Colonic mucosa (tissue), 4 donors: Measurements from ENCODE around the gene RGS8. TPM values are rescaled to one million over a fixed set of nuclear protein-coding genes. Genes with fewer than 3 reads are reported as not detected.

Source experiments
- DNase-seq: peaks from one replicate; pipeline ENCODE4 v3.0.0-alpha.2; 2020
- H3K27ac ChIP-seq: fragments of 200-600 bp; one replicate; pipeline ENCODE4 v1.8.0; 2021
- H3K27me3 ChIP-seq: fragments of 200-600 bp; one replicate; pipeline ENCODE4 v1.8.0; 2021
- H3K36me3 ChIP-seq: fragments of 200-600 bp; one replicate; pipeline ENCODE4 v1.8.0; 2021
- H3K4me1 ChIP-seq: fragments of 200-600 bp; one replicate; pipeline ENCODE4 v1.8.0; 2021; ENCODE audit warnings: mild to moderate bottlenecking
- H3K4me3 ChIP-seq: fragments of 200-600 bp; one replicate; pipeline ENCODE4 v1.8.0; 2021
- H3K9ac ChIP-seq, 2 donors: one replicate each; pipeline ENCODE4 v1.7.0; 2013; ENCODE audit warnings: control low read depth in 2 of 2, low read depth in 2 of 2, low read length in 2 of 2
- H3K9me3 ChIP-seq: fragments of 200-600 bp; one replicate; pipeline ENCODE4 v1.8.0; 2021
- CTCF ChIP-seq: fragments of 200-600 bp; IDR thresholded peaks from one replicate; pipeline ENCODE4 v1.8.0; 2022; ENCODE audit warnings: antibody characterized with exemption, mild to moderate bottlenecking
- intact Hi-C: fragments of 100-400 bp; cut with DNase I; formaldehyde crosslinking; loops from one replicate; pipeline ENCODE4 v1.14.1; 2022
- total RNA-seq, 2 donors: library from RNA; stranded (reverse); fragmentation: NEBNext Ultra II Directional in 1 of 2; extraction: Animal tissue kit (Norgen Biotek cat#: 25700) in 1 of 2; gene quantifications; one replicate each; pipeline ENCODE4 v1.2.1, GENCODE V29; 2021
- donor health status: healthy.
- donor health status: DM: no; HTN: no; CAD: no.
- donor health status: DM: no; HTN: no; CAD: no.

The RGS8 gene
- total RNA-seq, 2 donors from 2014 or later: not detected

- no peak for TF ChIP-seq CTCF
- H3K9ac ChIP-seq: no peak overlapping the region
- intact Hi-C loops: no loop called here
- H3K4me1 ChIP-seq: no peaks in the 10 kb centered on the region
- H3K27ac ChIP-seq: no peak overlapping the region
- H3K36me3 ChIP-seq: no peaks in the 10 kb centered on the region
- H3K4me3 ChIP-seq: no peak overlapping the region
- DNase-seq: no peak
- H3K27me3 ChIP-seq: no peaks in the 10 kb centered on the region
- no peaks in the 10 kb centered on the region for H3K9me3 ChIP-seq
These were observed 4.7 kb downstream of the RGS8 start for GRCh38 chr1:182679684-182680083.

GRCh38 chr1:182677397-182678098, 6.8 kb downstream of the RGS8 start:
- no peak for DNase-seq
- intact Hi-C loops: no loop called here
- Histone ChIP-seq H3K4me1 (no peaks in the 10 kb centered on the region), H3K9me3 (no peaks in the 10 kb centered on the region), H3K4me3 (no peak overlapping the region), H3K27me3 (no peaks in the 10 kb centered on the region), H3K27ac (no peak overlapping the region), H3K9ac (no peak overlapping the region), H3K36me3 (no peaks in the 10 kb centered on the region)
- TF ChIP-seq CTCF: no peak

GRCh38 chr1:182676274-182676673, 8.1 kb downstream of the RGS8 start:
- DNase-seq: no peak
- no peak for TF ChIP-seq CTCF
- no peaks in the 10 kb centered on the region for H3K27me3 ChIP-seq
- no peaks in the 10 kb centered on the region for H3K36me3 ChIP-seq
- H3K27ac ChIP-seq: no peak overlapping the region
- no peak overlapping the region for H3K4me3 ChIP-seq
- intact Hi-C loops: no loop called here
- no peaks in the 10 kb centered on the region for H3K9me3 ChIP-seq
- no peak overlapping the region for H3K9ac ChIP-seq
- no peaks in the 10 kb centered on the region for H3K4me1 ChIP-seq

- H3K4me3 ChIP-seq: no peak overlapping the region
- H3K9me3 ChIP-seq: no peaks in the 10 kb centered on the region
- no peak for TF ChIP-seq CTCF
- intact Hi-C loops: no loop called here
- no peaks in the 10 kb centered on the region for H3K4me1 ChIP-seq
- no peak for DNase-seq
- no peaks in the 10 kb centered on the region for H3K27me3 ChIP-seq
- H3K9ac ChIP-seq: no peak overlapping the region
- no peaks in the 10 kb centered on the region for H3K36me3 ChIP-seq
- H3K27ac ChIP-seq: no peak overlapping the region
These were observed 9.8 kb downstream of the RGS8 start for GRCh38 chr1:182674346-182675246.

GRCh38 chr1:182672487-182672836, 11.9 kb downstream of the RGS8 start:
- Histone ChIP-seq H3K27me3 (no peaks in the 10 kb centered on the region), H3K36me3 (no peaks in the 10 kb centered on the region), H3K9ac (no peak overlapping the region), H3K27ac (no peak overlapping the region), H3K9me3 (no peaks in the 10 kb centered on the region), H3K4me1 (no peaks in the 10 kb centered on the region), H3K4me3 (no peak overlapping the region)
- no peak for DNase-seq
- no peak for TF ChIP-seq CTCF
- intact Hi-C loops: no loop called here
